Stimulated activated CD8-positive, alpha-beta memory T cell treated with anti-CD3 and anti-CD28 coated beads, Interleukin-15, amount 100 ng/mL, for 24 hours (primary cell): ENCODE results near the gene RFPL1.
"Not testable (repeated sequence)": the region's sequence is repeated elsewhere in the genome, so short reads cannot be mapped to it uniquely, and the experiment has no call there.

Experiments
- DNase-seq: peaks from one replicate; pipeline ENCODE4 v3.0.0-alpha.2; 2020; ENCODE audit warnings: low read depth

RFPL1 gene

DNA sequence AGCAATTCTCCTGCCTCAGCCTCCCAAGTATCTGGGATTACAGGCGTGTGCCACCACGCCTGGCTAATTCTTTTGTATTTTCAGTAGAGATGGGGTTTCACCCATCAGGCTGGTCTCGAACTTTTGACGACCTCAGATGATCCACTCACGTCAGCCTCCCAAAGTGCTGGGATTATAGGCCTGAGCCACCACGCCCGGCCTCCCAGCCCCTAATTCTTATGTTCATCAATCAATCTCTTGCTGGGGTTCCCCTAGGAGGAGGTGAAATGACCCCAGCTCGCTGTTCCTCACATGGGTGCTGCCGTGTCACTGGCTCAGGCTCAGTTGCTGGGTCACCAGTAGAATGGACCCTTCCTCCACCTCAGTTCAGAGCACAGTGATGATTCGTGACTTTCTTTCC, at the start of gene RFPL1:
Gene RFPL1 (plus strand): TSS at position 301 of the 400 bp plus-strand sequence.
- not testable (repeated sequence) for DNase-seq

DNA sequence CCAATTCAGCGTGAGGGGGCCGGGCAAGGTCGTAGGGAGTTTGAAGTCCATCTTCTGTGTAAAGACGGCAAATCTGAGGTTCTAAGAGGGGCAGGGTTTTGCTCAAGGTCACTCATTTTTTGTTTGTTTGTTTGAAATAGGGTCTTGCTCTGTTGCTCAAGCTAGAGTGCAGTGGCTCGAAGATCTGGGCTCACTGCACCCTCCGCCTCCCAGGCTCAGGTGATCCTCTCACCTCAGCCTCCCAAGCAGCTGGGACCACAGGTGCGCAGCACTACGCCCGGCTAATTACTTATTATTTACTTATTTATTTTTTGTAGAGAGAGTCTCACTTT, 49.7 kb upstream of the RFPL1 start:
- DNase-seq = no peak

DNA sequence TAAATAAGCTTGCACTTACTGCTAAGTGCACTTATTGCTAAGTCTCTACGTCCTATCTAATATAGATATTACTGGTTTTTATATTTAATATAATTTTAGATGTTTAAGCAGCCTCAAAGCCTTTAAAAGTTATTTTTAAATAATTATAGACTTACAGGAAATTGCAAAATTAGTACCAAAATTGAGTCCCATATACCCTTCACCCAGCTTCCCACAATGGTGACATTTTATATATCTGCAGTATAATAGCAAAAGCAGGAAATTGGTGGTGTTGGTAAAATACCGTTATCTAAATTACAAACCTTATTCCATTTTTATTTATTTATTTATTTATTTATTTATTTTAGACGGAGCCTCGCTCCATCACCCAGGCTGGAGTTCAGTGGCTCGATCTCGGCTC, 48.1 kb upstream of the RFPL1 start:
- DNase-seq = no peak

DNA sequence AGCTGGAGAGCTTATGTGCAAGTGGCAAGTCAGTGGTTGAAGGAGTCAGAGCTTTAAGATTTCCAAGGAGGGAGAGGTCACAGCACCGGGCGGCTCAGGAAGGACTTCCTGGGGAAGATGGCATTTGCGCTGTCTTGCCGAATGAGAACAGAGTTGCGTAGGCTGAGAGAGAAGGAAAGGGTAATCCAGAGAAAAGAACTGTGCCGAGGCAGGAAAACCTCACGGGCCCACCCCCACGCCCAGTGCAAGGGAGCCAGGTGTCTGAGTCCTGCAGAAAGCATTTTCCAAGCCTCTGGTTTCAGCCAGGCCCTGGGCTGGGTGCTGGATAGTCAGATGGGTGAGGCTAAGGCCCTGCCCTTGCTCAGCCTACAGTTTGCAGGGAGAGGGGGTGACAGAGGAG, 46.8 kb upstream of the RFPL1 start:
- DNase-seq = no peak

DNA sequence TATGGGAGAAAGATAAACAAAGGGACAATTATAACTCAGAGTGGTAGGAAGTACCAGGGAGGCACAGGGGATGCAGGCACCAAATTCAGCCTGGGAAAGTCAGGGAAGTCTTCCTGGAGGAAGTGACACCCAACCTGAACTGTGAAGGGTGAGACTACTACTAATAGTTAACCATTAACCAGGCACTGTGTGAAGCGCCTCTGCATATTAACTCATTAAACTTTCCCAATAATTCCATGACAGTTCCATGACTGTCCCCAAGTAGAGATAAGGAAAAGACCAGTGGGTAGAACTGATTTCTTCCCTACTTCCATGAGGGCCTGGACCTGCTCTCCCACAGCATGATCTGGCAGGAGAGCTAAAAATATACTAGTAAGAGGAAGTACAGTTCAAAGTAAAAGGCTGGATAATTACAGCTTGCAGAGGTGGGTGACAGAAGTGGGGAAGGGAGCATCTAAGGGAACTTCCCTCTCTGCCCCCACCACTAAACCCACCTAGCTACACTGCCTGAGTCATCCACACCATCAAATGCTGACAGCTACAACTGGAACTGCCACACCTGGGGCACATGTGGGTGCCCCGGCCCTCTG, 45.3 kb upstream of the RFPL1 start:
- no peak for DNase-seq

DNA sequence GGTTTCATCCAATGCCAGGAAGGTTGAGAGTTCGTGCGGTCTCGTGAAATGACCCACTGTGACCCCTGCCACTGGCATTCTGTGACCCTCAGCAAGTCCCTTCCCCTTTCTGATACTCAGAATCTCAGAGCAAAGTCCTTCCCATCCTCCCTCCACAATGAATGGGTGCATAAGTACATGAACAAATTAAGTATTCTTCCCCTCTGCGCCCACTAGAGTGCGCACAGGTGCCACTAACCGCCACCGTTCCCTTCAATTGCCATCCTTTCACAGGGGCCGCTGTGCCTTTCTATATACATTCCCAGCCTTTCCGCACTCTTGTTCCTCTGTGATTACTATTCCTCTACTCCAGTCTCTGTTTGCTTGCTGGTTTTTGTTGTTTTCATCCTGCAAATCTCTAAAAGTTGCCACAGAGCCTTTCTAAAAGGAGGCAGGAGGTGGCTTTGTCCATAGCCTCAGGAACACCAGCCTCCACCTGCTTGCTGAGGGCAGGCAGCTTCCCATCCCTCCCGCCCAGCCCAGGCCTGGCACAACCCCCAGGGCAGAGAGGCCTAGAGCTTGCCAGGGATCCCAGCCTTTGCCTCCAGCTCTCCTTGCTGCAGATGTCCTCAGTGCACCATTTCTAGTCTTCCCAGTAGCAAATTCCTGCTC, 43.3 kb upstream of the RFPL1 start:
- DNase-seq = peak; percentile 19

DNA sequence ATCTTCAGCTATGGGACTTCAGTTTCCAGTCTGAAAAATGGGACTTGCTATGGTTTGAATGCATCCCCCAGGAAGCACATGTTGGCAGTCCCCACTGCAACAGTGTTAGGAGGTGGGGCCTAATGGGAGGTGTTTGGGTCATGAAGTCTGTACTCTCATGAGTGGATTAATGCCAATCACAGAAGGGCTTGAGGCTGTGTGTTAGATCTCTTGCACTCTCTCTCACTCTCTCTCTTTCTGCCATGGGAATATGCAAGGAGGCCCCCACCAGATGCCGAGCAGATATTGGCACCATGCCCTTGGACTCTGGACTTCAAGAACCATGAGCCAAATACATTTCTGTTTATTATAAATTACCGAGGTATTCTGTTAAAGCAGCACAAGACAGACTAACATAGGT, 42.3 kb upstream of the RFPL1 start:
- DNase-seq = no peak

DNA sequence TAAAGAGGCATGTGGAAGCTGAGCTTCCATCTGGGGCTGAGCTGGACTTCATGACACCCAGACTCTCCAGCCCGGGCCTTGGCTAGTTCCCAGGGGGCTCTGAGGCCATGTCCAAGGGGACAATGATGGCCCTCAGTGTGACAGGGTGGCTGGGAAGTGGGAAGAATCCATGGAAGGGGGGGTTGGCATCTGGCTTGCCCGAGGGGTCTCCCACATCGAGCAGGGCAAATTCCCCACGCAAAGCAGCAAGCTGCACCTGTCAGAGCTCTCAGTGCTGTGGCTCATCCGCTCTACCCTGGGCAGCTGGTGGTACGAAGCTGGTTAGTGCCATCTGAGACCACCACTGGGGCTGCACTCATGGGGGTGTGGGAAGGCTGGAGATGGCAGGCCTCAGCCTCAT, 40.6 kb upstream of the RFPL1 start:
- no peak for DNase-seq

DNA sequence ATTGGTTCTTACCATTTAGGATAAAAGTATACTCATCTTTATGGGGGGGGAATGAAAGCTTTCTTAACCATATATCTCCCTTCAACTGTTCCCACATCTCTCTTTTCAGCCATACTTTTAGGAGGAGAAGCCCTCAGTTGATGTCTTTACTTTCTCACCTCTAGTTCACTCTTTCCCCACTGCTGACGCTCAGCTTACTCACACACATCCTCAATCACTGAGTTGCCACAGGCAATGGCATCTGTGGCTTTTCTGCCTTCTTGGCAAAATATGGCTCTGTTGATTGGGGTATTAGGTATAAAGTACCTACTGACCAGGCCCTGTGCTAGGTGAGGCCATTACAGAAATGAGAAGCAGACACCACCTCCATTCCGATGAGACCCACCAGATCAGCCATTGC, 37.8 kb upstream of the RFPL1 start:
- DNase-seq = no peak

DNA sequence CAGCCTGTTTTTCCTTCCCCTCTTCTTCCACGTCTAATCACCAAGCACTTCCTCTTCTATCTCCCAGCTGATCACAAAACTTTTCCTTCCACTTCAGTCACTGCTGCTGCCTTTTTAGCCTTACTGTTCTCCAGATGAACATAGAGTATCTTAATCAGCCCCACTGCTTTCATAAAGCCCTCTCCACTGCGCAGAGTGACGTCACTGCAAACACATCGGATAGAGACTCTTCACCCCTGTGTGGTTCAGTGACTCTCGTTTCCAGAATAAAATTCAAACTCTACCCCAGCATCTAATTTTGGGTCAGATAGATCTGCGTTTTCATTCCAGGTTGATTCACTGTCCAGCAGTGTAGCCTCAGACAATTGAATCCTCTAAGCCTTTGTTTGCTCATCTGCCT, 36.8 kb upstream of the RFPL1 start:
- DNase-seq = not testable (repeated sequence)

DNA sequence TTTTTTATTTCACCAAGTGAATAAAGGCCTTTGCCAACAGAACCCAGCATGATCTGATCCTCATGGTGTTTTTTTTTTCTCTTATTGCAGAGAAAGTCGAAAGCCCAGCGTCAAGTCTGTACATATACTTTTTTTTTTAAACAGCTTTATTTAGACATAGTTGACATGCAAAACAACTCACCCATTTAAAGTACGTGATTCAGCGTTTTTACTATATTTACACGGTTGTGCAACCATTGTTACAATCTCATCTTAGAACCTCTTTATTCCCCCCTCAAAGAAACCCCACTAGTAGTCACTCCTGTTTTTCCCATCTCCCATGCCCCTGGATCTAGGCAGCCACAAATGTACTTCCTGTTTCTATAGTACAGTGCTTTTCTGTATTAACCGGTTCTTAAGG, 29.4 kb upstream of the RFPL1 start:
- DNase-seq = no peak

DNA sequence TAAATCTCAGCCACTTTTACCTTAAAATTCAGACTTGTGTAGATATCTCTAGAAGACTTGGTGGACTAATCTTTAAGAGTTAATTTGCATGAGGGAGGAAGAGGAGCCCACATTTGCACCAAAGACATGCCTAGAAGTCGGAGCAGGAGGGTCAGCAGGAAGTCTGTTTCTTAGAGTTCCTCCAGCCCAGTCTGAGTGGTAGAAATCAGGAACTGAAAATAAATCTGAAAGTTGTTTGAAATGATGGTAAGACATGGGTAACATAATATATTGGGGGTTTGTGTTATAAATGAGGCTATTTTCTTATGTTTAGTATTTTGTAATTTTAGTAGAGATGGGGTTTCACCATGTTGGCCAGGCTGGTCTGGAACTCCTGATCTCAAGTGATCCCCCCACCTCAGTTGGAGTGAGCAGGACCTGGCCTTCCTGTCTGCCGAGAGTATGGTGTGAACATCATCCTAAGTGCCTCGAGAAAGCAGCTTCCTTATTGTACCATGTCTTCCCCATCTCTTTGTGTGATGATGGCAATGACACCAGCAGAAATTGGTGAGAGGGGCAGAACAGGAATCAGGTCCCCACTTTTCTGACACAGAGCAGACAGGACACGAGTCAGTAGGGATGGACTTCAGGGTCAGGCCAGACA, 26.7 kb upstream of the RFPL1 start:
- DNase-seq = not testable (repeated sequence)

DNA sequence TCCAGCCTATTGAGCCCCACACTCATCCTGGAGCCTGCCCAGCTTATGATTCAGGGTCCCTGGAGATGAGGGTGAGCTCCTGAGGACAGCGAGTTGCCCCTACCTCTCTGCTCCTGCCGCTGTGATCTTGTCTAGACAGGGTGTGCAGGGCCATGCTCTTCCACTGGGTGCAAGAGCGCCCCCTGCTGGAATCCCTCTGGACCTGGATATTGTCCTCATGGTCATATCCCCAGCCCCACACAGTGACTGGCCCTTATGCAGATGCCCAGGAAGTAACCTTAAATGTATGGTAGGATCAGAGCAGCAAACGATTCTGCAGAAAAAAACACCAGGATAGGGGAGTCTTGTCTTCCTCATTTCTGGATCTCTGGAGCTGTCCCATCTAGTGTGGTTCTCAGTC, 25.6 kb upstream of the RFPL1 start:
- DNase-seq = not testable (repeated sequence)

DNA sequence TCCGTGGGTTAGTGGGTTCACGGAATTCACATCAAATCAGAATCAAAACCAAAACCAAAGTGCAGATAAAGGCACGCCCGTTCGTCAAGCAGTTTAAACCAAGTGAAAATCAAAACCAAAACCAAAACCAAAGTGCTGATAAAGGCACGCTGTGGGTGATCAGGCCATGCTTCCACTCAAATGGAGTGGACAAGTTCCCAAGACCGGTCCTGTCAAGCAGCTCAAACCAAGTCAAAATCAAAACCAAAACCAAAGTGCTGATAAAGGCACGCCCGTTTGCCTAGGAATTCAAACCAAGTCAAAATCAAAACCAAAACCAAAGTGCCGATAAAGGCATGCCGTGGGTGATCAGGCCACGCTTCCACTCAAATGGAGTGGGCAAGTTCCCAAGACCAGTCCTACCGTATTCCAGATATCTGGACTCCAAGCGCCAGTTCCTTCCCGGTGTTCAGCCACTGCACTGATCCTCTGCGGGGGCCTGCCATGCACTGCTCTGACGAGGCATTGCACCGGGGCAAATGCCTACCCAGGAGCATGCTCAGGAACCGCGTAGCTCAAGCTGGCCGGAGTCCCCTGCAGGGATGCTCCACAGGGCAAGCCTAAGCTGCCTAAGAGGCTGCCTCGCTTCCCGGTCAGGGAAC, 23.3 kb upstream of the RFPL1 start:
- peak; percentile 18 for DNase-seq

DNA sequence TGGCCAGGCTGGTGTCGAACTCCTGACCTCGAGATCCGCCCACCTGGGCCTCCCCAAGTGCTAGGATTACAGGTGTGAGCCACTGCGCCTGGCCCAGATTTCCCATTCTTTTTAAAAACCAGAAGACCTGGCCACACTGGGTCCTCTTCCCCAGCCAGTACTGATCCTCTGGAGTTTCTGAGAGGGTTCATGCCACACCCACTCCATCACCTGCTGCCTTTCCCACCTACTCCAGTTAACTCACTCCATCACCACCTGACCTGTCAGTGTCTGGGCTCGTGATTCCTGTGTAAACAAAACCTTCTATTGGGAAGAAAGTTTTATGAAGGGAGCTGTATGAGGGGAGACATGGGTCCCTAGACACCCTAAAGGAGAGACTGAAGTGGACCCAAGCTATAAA, 19.7 kb upstream of the RFPL1 start:
- not testable (repeated sequence) for DNase-seq

DNA sequence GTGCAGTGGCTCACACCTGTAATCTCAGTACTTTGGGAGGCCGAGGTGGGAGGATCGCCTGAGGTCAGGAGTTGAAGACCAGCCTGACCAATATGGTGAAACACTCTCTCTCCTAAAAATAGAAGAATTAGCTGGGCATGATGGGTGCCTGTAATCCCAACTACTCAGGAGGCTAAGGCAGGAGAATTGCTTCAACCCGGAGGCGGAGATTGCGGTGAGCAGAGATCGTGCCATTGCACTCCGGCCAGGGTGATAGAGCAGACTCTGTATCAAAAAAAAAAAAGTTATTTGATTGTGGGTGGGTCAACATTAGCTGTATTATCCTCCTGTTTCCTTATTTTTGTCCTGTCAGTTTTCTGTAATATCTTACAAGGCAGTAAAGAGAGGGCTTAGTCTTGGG, 11.9 kb upstream of the RFPL1 start:
- DNase-seq = no peak

DNA sequence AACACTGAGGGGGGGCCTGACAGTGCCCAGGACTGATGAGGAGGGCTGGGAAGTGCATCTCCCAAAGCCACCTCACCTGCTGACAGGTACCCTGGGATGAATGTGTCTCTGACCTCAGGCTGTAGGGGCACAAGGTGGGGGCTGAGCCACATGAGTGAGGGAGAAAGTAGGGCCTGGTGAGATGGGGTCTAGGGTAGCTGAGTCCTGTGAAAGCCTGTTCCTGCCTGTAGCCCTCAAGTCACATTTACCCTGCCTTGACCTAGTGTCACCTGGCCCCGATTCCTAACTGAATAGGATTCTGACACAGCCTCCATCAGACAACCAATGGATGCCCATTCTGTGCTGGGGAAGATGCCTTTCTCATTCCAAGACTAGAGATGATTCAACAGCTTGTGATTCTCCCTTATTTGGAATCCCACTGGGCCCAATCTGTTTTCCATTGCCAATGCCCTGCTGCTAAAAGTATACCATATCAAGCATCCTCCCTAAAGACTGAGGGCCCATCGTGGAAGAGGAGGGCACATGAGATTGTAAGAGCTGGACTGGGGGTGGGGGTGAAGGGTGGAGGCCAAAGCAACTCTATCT, 11.1 kb upstream of the RFPL1 start:
- no peak for DNase-seq

DNA sequence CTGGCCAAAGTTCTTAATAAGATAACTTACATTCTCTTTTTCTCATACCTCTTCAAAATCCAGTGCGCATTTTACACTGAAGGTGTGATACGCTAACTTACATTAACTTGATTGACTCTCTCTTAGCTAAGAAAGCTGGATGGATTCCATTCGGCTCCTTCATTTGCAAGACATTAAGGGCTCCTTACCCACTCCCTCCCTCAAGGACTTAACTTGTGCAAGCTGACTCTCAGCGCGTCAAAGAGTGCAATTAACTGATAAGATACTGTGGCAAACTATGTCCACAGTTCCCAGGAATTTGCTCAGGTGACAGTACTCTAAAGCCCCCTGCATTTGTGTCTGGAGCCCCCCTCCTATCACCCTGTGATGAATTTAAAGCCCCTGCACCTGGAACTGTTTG, 6.4 kb upstream of the RFPL1 start:
- no peak for DNase-seq

DNA sequence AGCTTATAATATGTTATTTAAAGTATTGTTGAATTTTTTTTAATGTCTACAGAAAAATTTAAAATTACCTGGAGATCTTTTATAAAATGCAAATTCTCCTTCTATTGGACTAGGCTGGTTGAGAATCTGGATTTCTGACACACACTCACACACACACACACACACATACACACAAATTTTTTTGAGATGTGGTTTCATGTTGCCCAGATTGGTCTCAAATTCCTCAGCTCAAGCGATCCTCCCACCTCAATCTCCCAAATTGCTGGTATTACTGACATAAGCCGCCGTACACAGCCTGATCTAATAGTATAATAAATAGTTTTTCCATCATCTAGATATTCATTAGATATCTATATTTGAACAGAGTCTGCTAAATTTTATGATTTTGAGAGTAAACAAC, 4.5 kb upstream of the RFPL1 start:
- DNase-seq = no peak

DNA sequence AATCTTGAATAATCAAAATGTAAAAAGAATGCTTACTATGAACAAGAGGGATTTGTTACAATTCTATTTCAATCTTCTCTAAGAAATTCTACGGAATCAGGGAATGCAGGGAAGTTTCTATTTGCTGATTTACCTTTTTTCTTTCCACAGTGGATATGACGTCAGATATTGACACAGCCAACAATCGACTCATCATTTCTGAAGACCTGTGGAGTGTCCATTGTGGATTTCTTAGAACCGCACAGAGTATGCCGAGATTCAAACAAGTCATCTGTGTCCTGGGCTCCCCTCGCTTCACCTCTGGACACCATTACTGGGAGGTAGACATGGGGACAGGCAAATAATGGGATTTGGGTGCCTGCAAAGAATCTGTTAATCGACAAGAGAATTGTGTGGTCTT, 4.1 kb upstream of the RFPL1 start:
- no peak for DNase-seq

DNA sequence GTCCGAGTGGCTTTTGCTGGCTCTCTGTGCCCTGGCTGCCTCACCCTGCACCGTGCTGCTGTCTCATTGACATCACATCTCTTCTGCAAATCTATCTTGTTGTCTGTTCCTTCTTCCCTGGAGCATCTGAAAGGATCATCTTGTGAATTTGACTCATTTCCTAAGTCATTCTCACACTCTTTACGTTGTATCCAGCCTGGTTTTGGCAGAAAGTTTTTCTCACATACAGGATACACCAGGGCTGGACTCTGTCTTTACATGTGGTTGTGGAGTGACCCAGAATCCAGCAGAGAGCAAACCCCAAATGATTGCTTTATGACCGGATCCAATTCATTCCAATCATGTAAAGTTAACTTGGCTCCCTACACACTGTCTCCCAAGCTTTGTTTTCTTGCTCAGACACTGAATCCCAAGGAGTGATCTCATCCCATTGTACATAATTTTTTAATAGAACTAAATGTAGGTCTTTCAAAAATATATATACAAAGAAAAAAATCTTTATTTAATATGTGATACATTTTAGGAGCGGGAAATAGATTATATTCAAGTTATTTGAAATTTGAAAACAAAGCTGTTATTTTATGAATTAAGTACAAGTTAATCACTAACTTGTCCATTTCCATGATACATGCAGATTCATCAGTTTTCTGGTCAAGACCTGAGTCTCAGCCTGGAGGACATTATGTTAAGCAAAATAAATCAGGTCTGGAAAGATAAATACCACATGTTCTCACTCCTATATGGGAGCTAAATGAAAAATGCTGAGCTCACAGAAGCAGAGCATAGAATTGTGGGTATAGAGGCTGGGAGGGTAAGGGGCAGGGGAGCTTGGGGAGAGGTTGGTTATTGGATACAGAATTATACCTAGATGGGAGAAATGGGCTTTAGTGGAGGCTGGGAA, 2.9 kb upstream of the RFPL1 start:
- no peak for DNase-seq

DNA sequence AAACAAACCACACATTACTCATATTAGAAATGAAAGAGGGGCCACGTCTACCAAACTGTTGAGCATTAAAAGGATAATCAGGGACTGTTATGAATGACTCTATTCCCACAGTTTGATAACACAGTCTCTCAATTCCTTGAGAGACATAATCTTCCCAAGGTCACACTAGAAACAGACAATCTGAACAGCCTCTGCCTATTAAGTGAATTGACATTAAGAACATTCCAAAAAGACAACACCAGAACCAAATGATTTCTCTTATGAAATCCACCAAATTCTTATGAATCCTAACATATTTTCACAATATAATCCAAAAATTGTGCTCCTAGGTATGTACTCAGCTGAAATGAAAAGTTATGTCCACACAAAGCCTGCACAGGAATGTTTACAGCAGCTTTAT, 4.6 kb downstream of the RFPL1 start:
- no peak for DNase-seq
